Thyroid gland (tissue), 4 donors: Measurements from ENCODE around the gene EGR4. TPM values are rescaled to one million over a fixed set of nuclear protein-coding genes. Genes with fewer than 3 reads are reported as not detected.

ENCODE experiments used
- DNase-seq, 2 donors: peaks; one replicate each; pipeline ENCODE4 v3.0.0-alpha.2; 2019
- H3K27ac ChIP-seq, 3 donors: fragments of 200-600 bp; sonication (generic); 1 replicate in 2 of 3; 2 replicates in 1 of 3; pipeline ENCODE4 v1.5.1; 2016 to 2019; ENCODE audit warnings: mild to moderate bottlenecking in 1 of 3, moderate library complexity in 1 of 3
- H3K27me3 ChIP-seq: fragments of 200-600 bp; sonication (generic); one replicate; pipeline ENCODE4 v1.5.1; 2019
- H3K36me3 ChIP-seq, 2 donors: fragments of 200-600 bp; sonication (generic); one replicate each; pipeline ENCODE4 v1.5.1; 2016 to 2019
- H3K4me1 ChIP-seq, 2 donors: fragments of 200-600 bp; sonication (generic); one replicate each; pipeline ENCODE4 v1.5.1; 2017 to 2019
- H3K4me3 ChIP-seq, 3 donors: fragments of 200-600 bp; sonication (generic); replicated peaks in 1 of 3; 1 replicate in 2 of 3; 2 replicates in 1 of 3; pipeline ENCODE4 v1.5.1; 2016; ENCODE audit warnings: mild to moderate bottlenecking in 1 of 3
- H3K9me3 ChIP-seq: fragments of 200-600 bp; sonication (generic); one replicate; pipeline ENCODE4 v1.5.1; 2017
- CTCF ChIP-seq, 6 experiments: fragments of 200-600 bp in 3 of 6; fragments of 450-650 bp in 3 of 6; sonication (generic) in 3 of 6; IDR thresholded peaks; one replicate each; pipeline ENCODE4 v1.5.1; 2016 to 2019; ENCODE audit warnings: antibody characterized with exemption in 6 of 6, mild to moderate bottlenecking in 2 of 6, inconsistent platforms in 1 of 6, moderate library complexity in 1 of 6
- POLR2A ChIP-seq, 2 donors: fragments of 450-650 bp; IDR thresholded peaks; one replicate each; pipeline ENCODE4 v1.6.1; 2017; ENCODE audit warnings: antibody characterized with exemption in 2 of 2, mild to moderate bottlenecking in 2 of 2, moderate library complexity in 1 of 2
- WGBS, 2 donors: methylation state at CpG; one replicate each; pipeline ENCODE4 v1.1.5; 2017; 5-methylcytosine and 5-hydroxymethylcytosine counted together
- intact Hi-C: fragments of 100-400 bp; cut with DNase I; formaldehyde crosslinking; loops from one replicate; pipeline ENCODE4 v1.15.1; 2023
- total RNA-seq, 4 donors: library from RNA; depleted of rRNA; stranded (reverse); fragments of >200 nt; gene quantifications; one replicate each; pipeline ENCODE4 v1.2.3, GENCODE V29; 2016

EGR4 gene
- total RNA-seq, 4 donors from 2014 or later: not detected

DNA sequence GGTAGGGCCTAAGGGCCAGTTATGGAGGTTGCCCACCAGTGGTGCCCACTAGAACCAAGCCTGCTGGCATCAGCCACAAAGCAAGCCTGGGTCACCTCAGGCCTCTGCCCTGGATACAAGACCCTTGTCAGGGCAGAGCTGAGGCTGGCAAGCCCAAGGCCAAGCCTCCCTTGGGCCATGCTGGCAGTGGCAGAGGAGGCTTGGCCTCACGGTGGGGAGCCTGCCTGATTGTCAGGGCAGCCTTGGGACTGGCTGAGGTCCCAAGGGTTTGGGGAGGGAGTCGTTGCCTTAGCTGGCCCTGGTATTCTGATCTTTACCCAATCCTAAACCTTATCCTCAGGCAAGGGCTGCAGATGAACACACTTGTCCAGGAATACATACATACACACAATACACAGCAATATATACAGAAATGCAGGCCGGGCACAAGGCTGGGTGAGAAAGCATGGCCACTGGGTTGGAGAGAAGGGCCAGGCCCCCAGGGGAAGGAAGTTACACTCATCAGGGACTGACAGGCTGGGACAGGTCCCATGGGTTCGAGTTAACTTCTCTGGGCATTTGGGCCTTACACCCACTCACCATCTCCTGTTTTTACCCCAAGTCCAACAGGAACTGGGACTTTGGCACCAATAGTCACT, 38.2 kb downstream of the EGR4 start:
- Histone ChIP-seq H3K9me3 (no peaks in the 10 kb centered on the region), H3K4me3 (no peak overlapping the region), H3K4me1 (no peaks in the 10 kb centered on the region), H3K27me3 (no peaks in the 10 kb centered on the region), H3K36me3 (peaks cover 37 to 40% of the 10 kb centered on the region in 2 donors), H3K27ac (no peak overlapping the region)
- intact Hi-C loops: no loop called here
- TF ChIP-seq POLR2A (IDR thresholded peaks at IDR 0.05) (no peak), CTCF (IDR thresholded peaks at IDR 0.05) (no peak)
- DNase-seq: no peak
- 71 to 76% methylated on average over 3 to 4 of the region's 4 CpGs for WGBS, 2 donors

GRCh38 chr2:73254343-73255006, 38.9 kb downstream of the EGR4 start:
- intact Hi-C loops: no loop called here
- no peak for DNase-seq
- TF ChIP-seq POLR2A (IDR thresholded peaks at IDR 0.05) (no peak), CTCF (IDR thresholded peaks at IDR 0.05) (no peak)
- no peak overlapping the region for H3K4me3 ChIP-seq
- 93 to 97% methylated on average over 7 of the region's 7 CpGs for WGBS, 2 donors
- H3K9me3 ChIP-seq: no peaks in the 10 kb centered on the region
- no peaks in the 10 kb centered on the region for H3K27me3 ChIP-seq
- no peaks in the 10 kb centered on the region for H3K4me1 ChIP-seq
- no peak overlapping the region for H3K27ac ChIP-seq
- H3K36me3 ChIP-seq: peaks cover 43 to 47% of the 10 kb centered on the region in 2 donors

GRCh38 chr2:73253901-73254300, 39.4 kb downstream of the EGR4 start:
- no peaks in the 10 kb centered on the region for H3K27me3 ChIP-seq
- DNase-seq: no peak
- H3K27ac ChIP-seq: no peak overlapping the region
- no peaks in the 10 kb centered on the region for H3K9me3 ChIP-seq
- no peak overlapping the region for H3K4me3 ChIP-seq
- WGBS, 2 donors: 94 to 100% methylated on average over 3 of the region's 3 CpGs
- intact Hi-C loops: no loop called here
- H3K36me3 ChIP-seq: peaks cover 49 to 52% of the 10 kb centered on the region in 2 donors
- TF ChIP-seq POLR2A (IDR thresholded peaks at IDR 0.05) (no peak), CTCF (IDR thresholded peaks at IDR 0.05) (no peak)
- no peaks in the 10 kb centered on the region for H3K4me1 ChIP-seq

- 87 to 93% methylated on average over 2 of the region's 2 CpGs for WGBS, 2 donors
- H3K9me3 ChIP-seq: no peaks in the 10 kb centered on the region
- H3K27me3 ChIP-seq: no peaks in the 10 kb centered on the region
- H3K27ac ChIP-seq: no peak overlapping the region
- DNase-seq: no peak
- no peaks in the 10 kb centered on the region for H3K4me1 ChIP-seq
- no peak overlapping the region for H3K4me3 ChIP-seq
- intact Hi-C loops: no loop called here
- H3K36me3 ChIP-seq: peaks cover 54 to 57% of the 10 kb centered on the region in 2 donors
- no peak for TF ChIP-seq CTCF (IDR thresholded peaks at IDR 0.05)
- no peak for TF ChIP-seq POLR2A (IDR thresholded peaks at IDR 0.05)
These were observed 39.9 kb downstream of the EGR4 start for GRCh38 chr2:73253400-73253799.
